Fibroblast of lung (primary cell): ENCODE data around the gene CPA1. TPM values are rescaled to one million over a fixed set of nuclear protein-coding genes. Genes with fewer than 3 reads are reported as not detected.

Experiments
- DNase-seq, 2 donors: peaks; one replicate each; pipeline versions ENCODE4 v3.0.0 to v3.0.0-alpha.2; 2010; ENCODE audit warnings: low read depth in 2 of 2
- H2AFZ ChIP-seq: 2 replicates; pipeline ENCODE4 v1.5.1; 2012; ENCODE audit warnings: low read length, control low read depth, inconsistent platforms
- H3K27ac ChIP-seq: 2 replicates; pipeline ENCODE4 v1.5.1; 2011; ENCODE audit warnings: low read length, control low read depth; ENCODE audit not compliant: insufficient read depth
- H3K27me3 ChIP-seq: 2 replicates; pipeline ENCODE4 v1.5.1; 2011; ENCODE audit warnings: mild to moderate bottlenecking, low read length; ENCODE audit not compliant: control insufficient read depth, insufficient read depth
- H3K36me3 ChIP-seq: 2 replicates; pipeline ENCODE4 v1.5.1; 2011; ENCODE audit warnings: low read length; ENCODE audit not compliant: control insufficient read depth, insufficient read depth
- H3K4me1 ChIP-seq: 2 replicates; pipeline ENCODE4 v1.5.1; 2011; ENCODE audit warnings: low read length; ENCODE audit not compliant: control insufficient read depth, insufficient read depth; ENCODE audit errors: extremely low read depth
- H3K4me2 ChIP-seq: 2 replicates; pipeline ENCODE4 v1.5.1; 2011; ENCODE audit warnings: low read length, control low read depth; ENCODE audit not compliant: insufficient read depth; ENCODE audit errors: extremely low read depth
- H3K4me3 ChIP-seq, 4 experiments: fragments of 200-600 bp in 1 of 4; sonication (generic) in 1 of 4; replicated peaks in 1 of 4; 2 replicates each; pipeline ENCODE4 v1.5.1; 2011 to 2016; ENCODE audit warnings: low read length in 4 of 4, low read depth in 3 of 4, mild to moderate bottlenecking in 3 of 4, control low read depth in 2 of 4, inconsistent platforms in 1 of 4, mixed read lengths in 1 of 4; ENCODE audit not compliant: insufficient read depth in 1 of 4; ENCODE audit errors: control extremely low read depth in 1 of 4
- H3K79me2 ChIP-seq: 2 replicates; pipeline ENCODE4 v1.5.1; 2012; ENCODE audit warnings: mild to moderate bottlenecking, low read length, inconsistent platforms; ENCODE audit not compliant: control insufficient read depth, insufficient read depth
- H3K9ac ChIP-seq: 2 replicates; pipeline ENCODE4 v1.5.1; 2011; ENCODE audit warnings: mild to moderate bottlenecking, low read length, control low read depth; ENCODE audit not compliant: insufficient read depth
- H3K9me3 ChIP-seq: 2 replicates; pipeline ENCODE4 v1.5.1; 2012; ENCODE audit warnings: low read depth, low read length; ENCODE audit not compliant: control insufficient read depth, insufficient read depth
- H4K20me1 ChIP-seq: 2 replicates; pipeline ENCODE4 v1.5.1; 2011; ENCODE audit warnings: low read length; ENCODE audit not compliant: control insufficient read depth, insufficient read depth; ENCODE audit errors: extremely low read depth
- CTCF ChIP-seq, 2 donors: IDR thresholded peaks in 1 of 2; conservative IDR thresholded peaks in 1 of 2; 1 replicate in 1 of 2; 2 replicates in 1 of 2; pipeline ENCODE4 v1.5.1; 2011 to 2012; ENCODE audit warnings: low read length in 2 of 2, control low read depth in 1 of 2, inconsistent platforms in 1 of 2, low read depth in 1 of 2, mild to moderate bottlenecking in 1 of 2
- EZH2 ChIP-seq: IDR thresholded peaks from 2 replicates; pipeline ENCODE4 v1.5.1; 2012; ENCODE audit warnings: low read length, control low read depth, mild to moderate bottlenecking; ENCODE audit errors: missing control alignments
- polyA plus RNA-seq, 2 donors: library from polyadenylated mRNA; depleted of rRNA in 1 of 2; stranded (reverse) in 1 of 2; unstranded in 1 of 2; fragments of >200 nt; gene quantifications; 2 replicates each; pipeline ENCODE4 v1.2.1, GENCODE V29; 2011 to 2012; ENCODE audit warnings: missing spikeins in 1 of 2
- total RNA-seq: library from RNA; depleted of rRNA; stranded (reverse); fragments of >200 nt; gene quantifications from 2 replicates; pipeline ENCODE4 v1.2.1, GENCODE V29; 2014

Gene CPA1
- total and polyA plus RNA-seq, 2 donors (not counting 1 experiment from before 2014, with no cell fraction given): under 0.01 to 0.12 TPM

- Histone ChIP-seq H2AFZ (peak overlapping the region; percentile 39), H3K4me3 (no peak overlapping the region), H3K79me2 (no peaks in the 10 kb centered on the region), H3K9ac (no peak overlapping the region), H3K4me1 (no peaks in the 10 kb centered on the region), H4K20me1 (no peaks in the 10 kb centered on the region), H3K9me3 (no peaks in the 10 kb centered on the region), H3K36me3 (no peaks in the 10 kb centered on the region), H3K27ac (no peak overlapping the region), H3K27me3 (no peaks in the 10 kb centered on the region), H3K4me2 (peak overlapping the region; percentile 23)
- TF ChIP-seq EZH2 (no peak), CTCF (conservative IDR thresholded peaks at IDR 0.05 in 1 of 2, IDR thresholded peaks at IDR 0.05 in 1 of 2; ENCODE audit: low read depth in 1 of 2, low read length in 2 of 2) (no peak)
- peak in 1 of 2 donors; percentile 32 for DNase-seq
Measured at GRCh38 chr7:130334274-130334673, 46.0 kb upstream of the CPA1 start.

GRCh38 chr7:130337410-130337971 is 42.8 kb upstream of the CPA1 start:
- Histone ChIP-seq H3K4me1 (no peaks in the 10 kb centered on the region), H3K9ac (no peak overlapping the region), H2AFZ (no peak overlapping the region), H3K27me3 (no peaks in the 10 kb centered on the region), H3K36me3 (no peaks in the 10 kb centered on the region), H3K4me2 (no peak overlapping the region), H4K20me1 (no peaks in the 10 kb centered on the region), H3K27ac (no peak overlapping the region), H3K79me2 (no peaks in the 10 kb centered on the region), H3K4me3 (no peak overlapping the region), H3K9me3 (no peaks in the 10 kb centered on the region)
- DNase-seq: no peak
- TF ChIP-seq EZH2 (no peak), CTCF (conservative IDR thresholded peaks at IDR 0.05 in 1 of 2, IDR thresholded peaks at IDR 0.05 in 1 of 2; ENCODE audit: low read depth in 1 of 2, low read length in 2 of 2) (no peak)

GRCh38 chr7:130338233-130338632 is 42.1 kb upstream of the CPA1 start:
- no peaks in the 10 kb centered on the region for H4K20me1 ChIP-seq
- DNase-seq: no peak
- no peaks in the 10 kb centered on the region for H3K9me3 ChIP-seq
- H3K4me1 ChIP-seq: no peaks in the 10 kb centered on the region
- no peak overlapping the region for H3K9ac ChIP-seq
- no peak overlapping the region for H3K27ac ChIP-seq
- no peak overlapping the region for H3K4me2 ChIP-seq
- no peak overlapping the region for H2AFZ ChIP-seq
- TF ChIP-seq EZH2 (no peak), CTCF (conservative IDR thresholded peaks at IDR 0.05 in 1 of 2, IDR thresholded peaks at IDR 0.05 in 1 of 2; ENCODE audit: low read depth in 1 of 2, low read length in 2 of 2) (no peak)
- H3K4me3 ChIP-seq: no peak overlapping the region
- no peaks in the 10 kb centered on the region for H3K79me2 ChIP-seq
- no peaks in the 10 kb centered on the region for H3K36me3 ChIP-seq
- no peaks in the 10 kb centered on the region for H3K27me3 ChIP-seq
